GM21447 (cell line): ENCODE results near the gene UMAD1.

ENCODE experiments used
- ATAC-seq: cut with Tn5 transposase; IDR thresholded peaks from one replicate; pipeline ENCODE4 v1.9.1; 2021; ENCODE audit not compliant: unreplicated experiment

Gene UMAD1

DNA sequence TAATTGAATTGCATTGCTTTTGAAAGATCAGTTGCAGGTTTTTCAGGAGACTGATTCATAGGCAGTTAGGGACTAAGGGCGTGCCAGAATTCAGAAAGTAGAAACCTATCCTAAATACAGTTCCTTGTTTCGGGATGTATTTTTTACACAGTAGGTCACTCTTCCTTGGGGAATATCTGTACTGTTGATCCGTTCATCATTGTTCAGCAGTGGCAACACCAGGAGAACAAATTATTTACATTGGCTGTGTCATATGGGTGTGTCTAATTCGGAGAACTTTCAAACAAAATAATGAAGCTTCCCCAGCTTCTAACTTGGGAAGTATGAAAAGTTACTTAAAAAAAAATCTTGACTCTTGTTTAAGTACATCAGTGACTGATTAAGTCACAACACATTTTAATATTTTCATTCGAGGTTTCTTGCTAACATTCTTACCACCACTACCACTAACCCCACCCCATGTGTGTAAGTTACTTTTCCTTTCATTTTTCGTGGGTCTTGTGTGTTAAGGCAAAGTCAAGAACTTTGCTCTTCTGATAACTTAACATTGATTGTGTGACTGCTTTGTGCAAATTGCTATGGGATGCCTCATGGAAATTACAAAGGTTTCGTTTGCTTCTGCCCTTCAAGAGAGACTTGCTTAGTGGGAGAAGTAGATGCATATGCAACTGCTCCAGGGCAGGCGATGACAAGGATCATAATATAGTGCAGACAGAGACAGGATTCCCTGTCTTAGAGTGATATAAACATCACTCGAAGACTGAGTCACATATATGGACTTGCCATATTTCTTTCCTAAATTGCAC, 121.6 kb downstream of the UMAD1 start:
- peak; percentile 59 for ATAC-seq

- ATAC-seq: no peak
Measured at GRCh38 chr7:7764520-7765396, 124.2 kb downstream of the UMAD1 start.

DNA sequence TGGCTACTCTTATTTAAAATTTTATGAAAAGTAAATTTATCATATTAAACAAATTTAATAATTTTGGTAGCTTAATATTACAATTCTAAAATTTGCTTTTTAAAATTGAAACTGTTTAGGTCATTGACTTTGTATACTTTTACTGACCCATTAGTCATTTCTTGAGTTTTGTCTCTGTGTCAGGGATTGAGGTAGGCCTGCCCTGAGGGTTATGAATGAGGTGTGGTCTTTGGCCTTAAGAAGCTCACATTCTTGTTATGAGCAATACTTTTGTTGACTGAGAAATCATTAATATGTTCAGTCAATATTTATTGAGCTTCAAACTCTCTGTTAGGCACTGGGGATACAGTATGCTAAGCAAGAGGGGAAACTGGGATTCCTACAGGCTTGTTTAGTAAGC, 124.9 kb downstream of the UMAD1 start:
- peak; percentile 57 for ATAC-seq

DNA sequence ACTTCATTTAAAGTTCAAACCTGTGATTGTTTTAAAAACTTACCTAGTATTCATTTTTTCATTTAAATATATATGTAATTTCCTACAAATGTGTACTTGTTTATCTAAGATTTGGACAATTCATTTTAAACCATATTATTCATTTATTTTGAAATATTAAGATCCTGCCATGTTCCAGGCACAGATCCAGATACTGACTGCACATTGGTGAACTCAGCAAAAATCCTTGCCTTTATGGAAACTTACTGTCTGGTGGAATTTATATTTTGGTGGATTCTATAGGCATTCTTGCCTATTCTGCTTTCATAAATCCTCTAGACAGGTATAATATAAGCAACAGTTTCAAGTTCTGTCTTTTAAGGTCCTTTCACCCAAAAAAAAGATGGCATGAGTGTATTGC, 126.1 kb downstream of the UMAD1 start:
- ATAC-seq: no peak

GRCh38 chr7:7768977-7769709, 128.6 kb downstream of the UMAD1 start:
- ATAC-seq: no peak

GRCh38 chr7:7769710-7770627, 129.4 kb downstream of the UMAD1 start:
- ATAC-seq: no peak

- ATAC-seq: no peak
Measured at GRCh38 chr7:7771452-7771851, 130.9 kb downstream of the UMAD1 start.

- ATAC-seq: peak; percentile 51
Measured at GRCh38 chr7:7772397-7772821, 131.9 kb downstream of the UMAD1 start.

- ATAC-seq: peak; percentile 63
Measured at GRCh38 chr7:7773334-7774309, 133.1 kb downstream of the UMAD1 start.

GRCh38 chr7:7779888-7780287, 139.3 kb downstream of the UMAD1 start:
- ATAC-seq: no peak

- no peak for ATAC-seq
Measured at GRCh38 chr7:7783001-7783400, 142.4 kb downstream of the UMAD1 start.

GRCh38 chr7:7785344-7785973, 144.9 kb downstream of the UMAD1 start:
- ATAC-seq: no peak

- ATAC-seq: no peak
Measured at GRCh38 chr7:7786595-7786994, 146.0 kb downstream of the UMAD1 start.

DNA sequence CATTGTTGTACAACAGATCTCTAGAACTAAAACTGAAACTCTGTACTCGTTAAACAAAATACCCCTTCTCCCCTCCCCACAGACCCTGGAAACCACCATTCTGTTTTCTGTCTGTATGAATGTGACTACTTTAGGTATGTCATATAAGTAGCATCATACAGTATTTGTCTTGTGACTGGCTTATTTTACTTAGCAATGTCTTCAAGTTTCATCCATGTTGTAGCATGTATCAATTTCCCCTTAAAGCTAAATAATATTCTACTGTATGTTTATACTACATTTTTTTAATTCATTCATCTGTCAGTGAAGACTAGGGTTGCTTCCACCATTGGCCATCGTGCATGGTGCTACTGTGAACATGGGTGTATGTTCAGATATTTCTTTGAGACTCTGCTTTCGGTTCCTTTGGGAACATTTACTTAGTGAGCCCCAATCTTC, 149.0 kb downstream of the UMAD1 start:
- peak; percentile 73 for ATAC-seq

- ATAC-seq: no peak
Measured at GRCh38 chr7:7790041-7790741, 149.6 kb downstream of the UMAD1 start.

- no peak for ATAC-seq
Measured at GRCh38 chr7:7791523-7791922, 151.0 kb downstream of the UMAD1 start.

DNA sequence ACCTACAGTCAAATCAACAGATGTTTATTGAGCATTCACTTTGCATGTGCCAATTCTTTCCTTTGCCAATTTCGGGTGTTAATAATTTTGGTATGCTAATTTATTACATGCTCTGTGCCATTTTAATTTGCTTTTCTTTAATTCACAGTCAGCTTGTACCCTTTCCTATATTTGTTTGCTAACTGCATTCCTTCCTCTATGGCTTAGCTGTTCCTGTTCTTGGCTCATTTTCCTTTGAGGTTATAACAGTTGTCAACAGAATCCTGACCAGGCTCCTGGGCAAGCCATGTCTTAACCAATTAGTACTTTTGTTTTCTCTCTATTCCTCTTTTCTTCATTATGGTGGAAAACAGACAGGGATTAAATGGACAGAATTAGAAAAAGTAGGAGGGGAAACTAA, 151.5 kb downstream of the UMAD1 start:
- ATAC-seq: no peak

- ATAC-seq: no peak
Measured at GRCh38 chr7:7793249-7793648, 152.7 kb downstream of the UMAD1 start.
